ENCODE measurements around the gene LRRC4. TPM values are rescaled to one million over a fixed set of nuclear protein-coding genes. Genes with fewer than 3 reads are reported as not detected.

Gene LRRC4
- total RNA-seq, result under 0.01 and 0.29 TPM in 2 replicates

GRCh38 chr7:128030654-128031611, at the start of gene LRRC4:
Gene LRRC4, minus strand, starts transcription at chr7:128031437. Its CDS starts 797 bp downstream, at chr7:128030640.

Other genes starting within 250 kb of the LRRC4 start
- not detected in 2 replicates for gene LEP, start 209.8 kb upstream of the LRRC4 start, total RNA-seq

Data from placental pericyte (primary cell).